ENCODE measurements around the gene TRPM7.

DNA sequence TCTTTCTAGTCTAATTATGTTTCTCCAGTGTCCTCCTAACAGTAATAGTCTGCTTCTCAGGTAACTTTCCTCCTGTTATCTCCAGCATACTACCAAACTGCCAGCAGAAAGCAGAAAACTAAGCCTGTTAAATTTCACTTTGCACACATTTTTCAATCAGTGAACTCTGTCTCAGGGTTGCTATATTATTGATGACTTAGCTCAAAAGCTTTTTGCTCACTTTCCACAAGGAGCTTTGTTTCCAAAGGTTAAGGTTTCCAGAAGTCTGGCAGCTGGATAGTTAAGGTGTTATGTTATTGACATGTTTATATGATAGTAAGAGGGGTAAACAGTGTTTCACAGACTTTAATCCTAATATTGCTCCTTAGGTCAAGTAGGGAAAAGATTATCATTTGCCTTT, 5.1 kb downstream of the TRPM7 start:
- TF ChIP-seq, protein P1, sequence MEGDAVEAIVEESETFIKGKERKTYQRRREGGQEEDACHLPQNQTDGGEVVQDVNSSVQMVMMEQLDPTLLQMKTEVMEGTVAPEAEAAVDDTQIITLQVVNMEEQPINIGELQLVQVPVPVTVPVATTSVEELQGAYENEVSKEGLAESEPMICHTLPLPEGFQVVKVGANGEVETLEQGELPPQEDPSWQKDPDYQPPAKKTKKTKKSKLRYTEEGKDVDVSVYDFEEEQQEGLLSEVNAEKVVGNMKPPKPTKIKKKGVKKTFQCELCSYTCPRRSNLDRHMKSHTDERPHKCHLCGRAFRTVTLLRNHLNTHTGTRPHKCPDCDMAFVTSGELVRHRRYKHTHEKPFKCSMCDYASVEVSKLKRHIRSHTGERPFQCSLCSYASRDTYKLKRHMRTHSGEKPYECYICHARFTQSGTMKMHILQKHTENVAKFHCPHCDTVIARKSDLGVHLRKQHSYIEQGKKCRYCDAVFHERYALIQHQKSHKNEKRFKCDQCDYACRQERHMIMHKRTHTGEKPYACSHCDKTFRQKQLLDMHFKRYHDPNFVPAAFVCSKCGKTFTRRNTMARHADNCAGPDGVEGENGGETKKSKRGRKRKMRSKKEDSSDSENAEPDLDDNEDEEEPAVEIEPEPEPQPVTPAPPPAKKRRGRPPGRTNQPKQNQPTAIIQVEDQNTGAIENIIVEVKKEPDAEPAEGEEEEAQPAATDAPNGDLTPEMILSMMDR (IDR thresholded peaks at IDR 0.05): no peak
- no peak for TF ChIP-seq POLR2A (IDR thresholded peaks at IDR 0.05)

Measured in lower leg skin (tissue), 3 donors.